ENCODE measurements around the gene RGS10. TPM values are rescaled to one million over a fixed set of nuclear protein-coding genes. Genes with fewer than 3 reads are reported as not detected.

RGS10 gene
- total RNA-seq, 6 donors from 2014 or later = 11.7 to 39.3 (median 26.5) TPM

GRCh38 chr10:119469846-119470245 is 72.7 kb downstream of the RGS10 start:
- Histone ChIP-seq H3K9me3 (no peaks in the 10 kb centered on the region), H3K27me3 (no peaks in the 10 kb centered on the region), H3K4me1 (no peaks in the 10 kb centered on the region), H3K36me3 (no peaks in the 10 kb centered on the region), H3K27ac (no peak overlapping the region), H3K4me3 (no peak overlapping the region)
- WGBS, 2 donors = 46 to 64% methylated on average over 7 of the region's 7 CpGs
- TF ChIP-seq POLR2A (IDR thresholded peaks at IDR 0.05) = no peak
- TF ChIP-seq EP300 (IDR thresholded peaks at IDR 0.05) = no peak
- TF ChIP-seq POLR2AphosphoS5 (IDR thresholded peaks at IDR 0.05) = no peak
- TF ChIP-seq CTCF (IDR thresholded peaks at IDR 0.05) = no peak
- ATAC-seq (ENCODE audit: low FRiP score in 2 of 2) (no peak), DNase-seq (no peak)

- 93 to 94% methylated on average over 7 to 8 of the region's 8 CpGs for whole genome bisulfite sequencing, 2 donors
- Histone ChIP-seq H3K9me3 (no peaks in the 10 kb centered on the region), H3K4me3 (no peak overlapping the region), H3K27me3 (no peaks in the 10 kb centered on the region), H3K4me1 (no peaks in the 10 kb centered on the region), H3K36me3 (no peaks in the 10 kb centered on the region), H3K27ac (no peak overlapping the region)
- ATAC-seq (ENCODE audit: low FRiP score in 2 of 2) = no peak
- no peak for TF ChIP-seq POLR2AphosphoS5 (IDR thresholded peaks at IDR 0.05)
- no peak for TF ChIP-seq POLR2A (IDR thresholded peaks at IDR 0.05)
- TF ChIP-seq CTCF (IDR thresholded peaks at IDR 0.05) = no peak
- TF ChIP-seq EP300 (IDR thresholded peaks at IDR 0.05) = no peak
- no peak for DNase-seq
Measured at GRCh38 chr10:119469325-119469707, 73.2 kb downstream of the RGS10 start.

DNA sequence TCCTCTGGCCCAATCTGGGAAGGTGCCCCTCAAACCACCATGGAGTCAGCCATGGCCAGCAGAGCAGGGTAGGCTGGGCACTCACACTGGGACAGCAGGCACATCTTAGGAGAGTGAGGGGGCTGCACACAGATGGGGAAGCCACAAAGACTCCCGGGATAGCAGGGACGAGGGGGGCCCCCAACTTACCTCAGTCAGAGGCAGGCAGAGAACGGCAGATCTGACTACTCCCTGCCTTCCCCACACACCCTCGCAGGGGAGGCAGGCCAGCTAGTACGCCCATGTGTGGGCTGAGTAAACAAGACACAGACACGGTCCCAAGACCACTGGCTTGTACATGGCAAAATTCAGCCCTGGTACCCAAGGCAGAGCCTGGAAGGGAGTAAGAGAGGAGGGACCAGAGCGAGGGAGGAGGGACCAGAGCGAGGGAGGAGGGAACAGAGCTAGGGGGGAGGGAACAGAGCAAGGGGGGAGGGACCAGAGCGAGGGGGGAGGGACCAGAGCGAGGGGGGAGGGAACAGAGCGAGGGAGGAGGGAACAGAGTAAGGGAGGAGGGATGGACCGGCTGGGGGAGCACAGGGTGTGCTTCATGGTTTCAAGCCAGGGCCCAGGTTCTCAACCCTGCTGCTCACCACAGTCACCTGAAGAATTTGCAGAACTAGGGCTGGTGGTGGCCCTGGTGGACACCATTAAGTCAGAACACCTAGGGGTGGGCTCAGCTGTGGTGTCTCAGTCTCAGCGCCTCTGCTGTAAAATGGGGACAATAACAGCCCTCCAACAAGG is 73.8 kb downstream of the RGS10 start:
- no peak overlapping the region for H3K27ac ChIP-seq
- DNase-seq (no peak), ATAC-seq (ENCODE audit: low FRiP score in 2 of 2) (no peak)

GRCh38 chr10:119466655-119467054 is 75.9 kb downstream of the RGS10 start:
- no peak for TF ChIP-seq CTCF (IDR thresholded peaks at IDR 0.05)
- TF ChIP-seq POLR2AphosphoS5 (IDR thresholded peaks at IDR 0.05) = no peak
- TF ChIP-seq POLR2A (IDR thresholded peaks at IDR 0.05) = no peak
- no peak for TF ChIP-seq EP300 (IDR thresholded peaks at IDR 0.05)
- 74 to 76% methylated on average over 6 to 7 of the region's 7 CpGs for WGBS, 2 donors
- Histone ChIP-seq H3K36me3 (no peaks in the 10 kb centered on the region), H3K9me3 (no peaks in the 10 kb centered on the region), H3K4me1 (no peaks in the 10 kb centered on the region), H3K27me3 (no peaks in the 10 kb centered on the region), H3K27ac (no peak overlapping the region), H3K4me3 (no peak overlapping the region)
- ATAC-seq (ENCODE audit: low FRiP score in 2 of 2) (no peak), DNase-seq (no peak)

More for the DNA sequence above, 73.8 kb downstream of the RGS10 start:
- no peaks in the 10 kb centered on the region for H3K9me3 ChIP-seq
- H3K36me3 ChIP-seq = no peaks in the 10 kb centered on the region
- WGBS, 2 donors = 75 to 82% methylated on average over 8 to 13 of the region's 13 CpGs
- no peaks in the 10 kb centered on the region for H3K4me1 ChIP-seq
- no peak overlapping the region for H3K4me3 ChIP-seq
- TF ChIP-seq POLR2AphosphoS5 (IDR thresholded peaks at IDR 0.05) = no peak
- TF ChIP-seq EP300 (IDR thresholded peaks at IDR 0.05) = no peak
- no peak for TF ChIP-seq CTCF (IDR thresholded peaks at IDR 0.05)
- no peak for TF ChIP-seq POLR2A (IDR thresholded peaks at IDR 0.05)
- H3K27me3 ChIP-seq = no peaks in the 10 kb centered on the region

DNA sequence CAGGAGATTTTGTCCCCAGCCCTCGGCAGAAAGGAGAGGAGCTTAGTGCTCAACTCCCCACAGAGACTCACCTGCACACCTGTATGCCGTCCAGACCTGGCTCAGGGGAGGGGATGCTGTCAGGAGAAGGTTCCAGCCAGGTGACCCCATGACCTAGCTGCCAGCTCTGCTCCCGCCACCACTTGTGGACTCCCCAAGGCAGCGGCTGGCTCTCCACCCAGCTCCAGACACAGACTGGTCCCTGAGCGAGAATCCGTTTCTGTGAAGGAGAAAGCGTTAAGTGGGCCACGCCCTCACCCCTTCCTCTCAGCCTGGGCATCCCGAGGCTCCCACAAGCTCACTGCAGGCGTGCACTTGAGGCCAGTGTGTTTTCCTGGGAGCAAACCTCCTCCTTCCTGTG is 76.4 kb downstream of the RGS10 start:
- TF ChIP-seq CTCF (IDR thresholded peaks at IDR 0.05) (no peak), EP300 (IDR thresholded peaks at IDR 0.05) (no peak), POLR2A (IDR thresholded peaks at IDR 0.05) (no peak), POLR2AphosphoS5 (IDR thresholded peaks at IDR 0.05) (no peak)
- Histone ChIP-seq H3K36me3 (no peaks in the 10 kb centered on the region), H3K4me1 (no peaks in the 10 kb centered on the region), H3K27me3 (no peaks in the 10 kb centered on the region), H3K9me3 (no peaks in the 10 kb centered on the region), H3K4me3 (no peak overlapping the region), H3K27ac (no peak overlapping the region)
- 46 to 52% methylated on average over 2 to 8 of the region's 10 CpGs for WGBS, 2 donors
- DNase-seq (no peak), ATAC-seq (ENCODE audit: low FRiP score in 2 of 2) (peak in 1 of 2 donors; percentile 14)

Measured in upper lobe of left lung (tissue), 6 donors.